Measurements from ENCODE around the gene HM13. TPM values are rescaled to one million over a fixed set of nuclear protein-coding genes. Genes with fewer than 3 reads are reported as not detected.

HM13 gene
- total and polyA plus RNA-seq, 9 donors = 30.2 to 158 (median 97.3) TPM

DNA sequence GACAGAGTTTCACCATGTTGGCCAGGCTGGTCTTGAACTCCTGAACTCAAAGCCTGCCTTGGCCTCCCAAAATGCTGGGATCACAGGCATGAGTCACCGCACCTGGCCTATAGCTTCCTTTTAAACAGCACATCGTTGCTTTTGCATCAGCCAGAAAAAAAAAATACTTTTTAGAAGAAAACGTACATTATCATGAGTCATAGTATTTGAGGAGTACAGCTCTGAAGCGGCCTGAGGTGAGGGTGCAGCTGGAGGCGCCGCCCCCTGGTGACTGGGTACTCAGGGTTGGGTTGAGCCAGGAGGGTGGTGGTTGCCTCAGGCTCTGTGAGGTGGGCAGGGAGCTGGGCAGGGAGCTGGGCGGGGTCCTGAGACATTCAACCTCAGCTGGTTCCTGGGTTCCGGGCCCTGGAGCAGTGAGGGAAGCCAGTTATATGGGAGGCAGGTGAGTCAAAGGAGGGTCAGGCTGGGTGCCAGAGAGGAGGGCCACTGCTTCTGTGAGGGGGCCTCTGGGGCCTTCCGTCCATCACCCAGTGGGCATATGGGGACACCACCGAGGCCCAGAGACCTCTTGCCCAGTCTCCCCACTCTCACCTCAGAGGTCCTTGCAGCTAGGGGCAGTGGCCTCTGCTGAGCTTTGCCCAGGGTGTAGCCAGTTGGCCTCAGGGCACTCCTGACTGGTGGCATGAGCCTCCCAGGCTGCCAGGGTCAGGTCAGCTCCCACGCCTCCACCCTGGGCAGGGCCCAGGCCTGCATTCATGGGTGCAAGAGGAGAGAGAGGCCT lies 79.2 kb downstream of the HM13 start:
- Histone ChIP-seq H3K4me1 (ENCODE audit: insufficient read depth) (no peaks in the 10 kb centered on the region), H3K36me3 (no peaks in the 10 kb centered on the region), H3K4me3 (no peak overlapping the region), H3K27me3 (no peaks in the 10 kb centered on the region), H3K9me3 (no peaks in the 10 kb centered on the region), H3K27ac (peak overlapping the region in 1 of 2 donors; percentile 58)
- intact Hi-C loops (cut with DNase I) = no loop called here
- TF ChIP-seq, protein P1, sequence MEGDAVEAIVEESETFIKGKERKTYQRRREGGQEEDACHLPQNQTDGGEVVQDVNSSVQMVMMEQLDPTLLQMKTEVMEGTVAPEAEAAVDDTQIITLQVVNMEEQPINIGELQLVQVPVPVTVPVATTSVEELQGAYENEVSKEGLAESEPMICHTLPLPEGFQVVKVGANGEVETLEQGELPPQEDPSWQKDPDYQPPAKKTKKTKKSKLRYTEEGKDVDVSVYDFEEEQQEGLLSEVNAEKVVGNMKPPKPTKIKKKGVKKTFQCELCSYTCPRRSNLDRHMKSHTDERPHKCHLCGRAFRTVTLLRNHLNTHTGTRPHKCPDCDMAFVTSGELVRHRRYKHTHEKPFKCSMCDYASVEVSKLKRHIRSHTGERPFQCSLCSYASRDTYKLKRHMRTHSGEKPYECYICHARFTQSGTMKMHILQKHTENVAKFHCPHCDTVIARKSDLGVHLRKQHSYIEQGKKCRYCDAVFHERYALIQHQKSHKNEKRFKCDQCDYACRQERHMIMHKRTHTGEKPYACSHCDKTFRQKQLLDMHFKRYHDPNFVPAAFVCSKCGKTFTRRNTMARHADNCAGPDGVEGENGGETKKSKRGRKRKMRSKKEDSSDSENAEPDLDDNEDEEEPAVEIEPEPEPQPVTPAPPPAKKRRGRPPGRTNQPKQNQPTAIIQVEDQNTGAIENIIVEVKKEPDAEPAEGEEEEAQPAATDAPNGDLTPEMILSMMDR (IDR thresholded peaks at IDR 0.05) = no peak
- no peak for TF ChIP-seq POLR2A (IDR thresholded peaks at IDR 0.05)
- no peak for TF ChIP-seq EP300 (IDR thresholded peaks at IDR 0.05)
- 77 to 84% (median 83%) methylated on average over 10 to 11 of the region's 11 CpGs for WGBS, 3 donors
- DNase-seq = no peak

- 85 to 92% (median 91%) methylated on average over 13 of the region's 13 CpGs for WGBS, 3 donors
- no peak for TF ChIP-seq EP300 (IDR thresholded peaks at IDR 0.05)
- no peak for TF ChIP-seq POLR2A (IDR thresholded peaks at IDR 0.05)
- TF ChIP-seq, protein P1 (IDR thresholded peaks at IDR 0.05) = no peak
- Histone ChIP-seq H3K36me3 (no peaks in the 10 kb centered on the region), H3K4me3 (no peak overlapping the region), H3K27me3 (no peaks in the 10 kb centered on the region), H3K4me1 (ENCODE audit: insufficient read depth) (no peaks in the 10 kb centered on the region), H3K27ac (no peak overlapping the region), H3K9me3 (no peaks in the 10 kb centered on the region)
- intact Hi-C loops (cut with DNase I) = no loop called here
- DNase-seq = no peak
These were observed 79.8 kb downstream of the HM13 start for GRCh38 chr20:31594002-31594557.

GRCh38 chr20:31594558-31595379 lies 80.5 kb downstream of the HM13 start:
- H3K36me3 ChIP-seq = no peaks in the 10 kb centered on the region
- H3K9me3 ChIP-seq = no peaks in the 10 kb centered on the region
- H3K27me3 ChIP-seq = no peaks in the 10 kb centered on the region
- WGBS, 3 donors = 80 to 90% (median 83%) methylated on average over 11 of the region's 11 CpGs
- DNase-seq = no peak
- H3K27ac ChIP-seq = peak overlapping the region in 1 of 2 donors; percentile 39
- H3K4me1 ChIP-seq (ENCODE audit: insufficient read depth) = no peaks in the 10 kb centered on the region
- TF ChIP-seq, protein P1 (IDR thresholded peaks at IDR 0.05) = no peak
- TF ChIP-seq EP300 (IDR thresholded peaks at IDR 0.05) (no peak), POLR2A (IDR thresholded peaks at IDR 0.05) (no peak)
- intact Hi-C loops (cut with DNase I) = no loop called here
- no peak overlapping the region for H3K4me3 ChIP-seq

DNA sequence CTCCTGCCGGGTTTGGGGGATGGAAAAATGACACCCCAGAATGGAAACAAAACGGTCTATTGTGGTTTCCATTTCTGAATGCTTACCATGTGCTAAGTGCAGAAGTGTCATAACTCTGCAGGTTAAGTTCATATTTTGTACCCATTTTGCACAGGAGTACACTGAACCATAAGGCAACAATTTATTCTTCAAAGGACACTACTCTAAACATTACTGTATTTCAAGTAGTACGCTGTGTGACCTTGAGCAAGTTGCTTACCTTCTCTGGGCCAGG lies 81.1 kb downstream of the HM13 start:
- no peaks in the 10 kb centered on the region for H3K27me3 ChIP-seq
- intact Hi-C loops (cut with DNase I) = no loop called here
- no peaks in the 10 kb centered on the region for H3K9me3 ChIP-seq
- H3K27ac ChIP-seq = peak overlapping the region in 1 of 2 donors; percentile 65
- no peaks in the 10 kb centered on the region for H3K36me3 ChIP-seq
- no peak overlapping the region for H3K4me3 ChIP-seq
- TF ChIP-seq, protein P1 (IDR thresholded peaks at IDR 0.05) = no peak
- no peak for TF ChIP-seq EP300 (IDR thresholded peaks at IDR 0.05)
- WGBS, 3 donors = 63 to 75% (median 68%) methylated on average over 3 of the region's 3 CpGs
- no peak for DNase-seq
- no peaks in the 10 kb centered on the region for H3K4me1 ChIP-seq (ENCODE audit: insufficient read depth)

All from ovary (tissue), 9 donors.